Measurements from ENCODE around the gene EMB.
"Not testable (repeated sequence)": the region's sequence is repeated elsewhere in the genome, so short reads cannot be mapped to it uniquely, and the experiment has no call there.

Gene EMB, protein sequence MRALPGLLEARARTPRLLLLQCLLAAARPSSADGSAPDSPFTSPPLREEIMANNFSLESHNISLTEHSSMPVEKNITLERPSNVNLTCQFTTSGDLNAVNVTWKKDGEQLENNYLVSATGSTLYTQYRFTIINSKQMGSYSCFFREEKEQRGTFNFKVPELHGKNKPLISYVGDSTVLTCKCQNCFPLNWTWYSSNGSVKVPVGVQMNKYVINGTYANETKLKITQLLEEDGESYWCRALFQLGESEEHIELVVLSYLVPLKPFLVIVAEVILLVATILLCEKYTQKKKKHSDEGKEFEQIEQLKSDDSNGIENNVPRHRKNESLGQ

DNA sequence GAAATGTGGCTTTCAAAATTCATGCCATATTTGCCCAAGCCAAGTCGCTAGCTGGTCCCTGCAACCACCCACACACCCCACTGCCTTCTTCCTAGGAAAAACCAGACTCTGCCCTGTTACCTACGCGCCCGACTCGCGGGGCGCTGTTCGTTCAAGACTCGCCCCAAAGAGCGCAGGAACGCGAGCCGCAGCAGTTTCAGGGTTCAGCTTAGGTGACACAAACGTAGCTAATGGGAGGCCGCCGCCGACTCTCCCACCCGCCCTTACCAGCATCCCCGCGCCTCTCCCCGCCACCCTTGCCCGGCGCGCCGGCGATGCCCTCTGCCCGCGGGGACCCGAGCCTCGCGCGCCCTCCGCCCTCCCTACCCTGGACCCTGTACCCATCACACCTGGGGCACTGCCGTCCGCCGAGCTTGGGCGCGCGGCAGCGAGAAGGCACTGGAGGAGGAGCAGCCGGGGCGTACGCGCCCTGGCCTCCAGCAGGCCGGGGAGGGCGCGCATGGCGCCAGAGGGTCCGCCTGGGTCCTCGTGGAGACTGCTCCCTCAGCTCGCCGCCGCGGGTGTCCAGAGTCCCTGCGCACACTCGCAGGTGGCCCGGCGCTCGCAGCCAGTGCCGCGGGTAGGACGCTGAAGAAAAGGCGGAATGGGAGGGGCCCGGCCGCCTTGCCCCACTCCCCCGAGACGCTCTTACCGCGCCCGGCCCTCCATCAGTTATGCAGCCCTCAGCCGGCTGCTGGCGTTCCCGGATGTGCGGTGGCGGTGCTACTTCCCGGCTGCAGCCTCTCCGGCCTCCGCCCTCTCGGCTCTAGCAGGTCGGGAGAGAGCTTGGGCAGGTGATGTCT is at the start of gene EMB:
Gene EMB (minus strand): TSS at position 638 of the 842 bp plus-strand sequence. CDS start 137 bp downstream, at position 501.
- no peak for DNase-seq

DNA sequence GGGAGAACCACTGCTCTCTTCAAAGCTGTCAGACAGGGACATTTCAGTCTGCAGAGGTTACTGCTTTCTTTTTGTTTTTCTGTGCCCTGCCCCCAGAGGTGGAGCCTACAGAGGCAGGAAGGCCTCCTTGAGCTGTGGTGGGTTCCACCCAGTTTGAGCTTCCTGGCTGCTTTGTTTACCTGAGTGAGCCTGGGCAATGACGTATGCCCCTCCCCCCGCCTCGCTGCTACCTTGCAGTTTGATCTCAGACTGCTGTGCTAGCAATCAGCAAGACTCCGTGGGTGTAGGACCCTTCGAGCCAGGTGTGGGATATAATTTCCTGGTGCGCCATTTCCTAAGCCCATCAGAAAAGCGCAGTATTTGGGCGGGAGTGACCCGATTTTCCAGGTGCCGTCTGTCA is 48.4 kb upstream of the EMB start:
- not testable (repeated sequence) for DNase-seq

DNA sequence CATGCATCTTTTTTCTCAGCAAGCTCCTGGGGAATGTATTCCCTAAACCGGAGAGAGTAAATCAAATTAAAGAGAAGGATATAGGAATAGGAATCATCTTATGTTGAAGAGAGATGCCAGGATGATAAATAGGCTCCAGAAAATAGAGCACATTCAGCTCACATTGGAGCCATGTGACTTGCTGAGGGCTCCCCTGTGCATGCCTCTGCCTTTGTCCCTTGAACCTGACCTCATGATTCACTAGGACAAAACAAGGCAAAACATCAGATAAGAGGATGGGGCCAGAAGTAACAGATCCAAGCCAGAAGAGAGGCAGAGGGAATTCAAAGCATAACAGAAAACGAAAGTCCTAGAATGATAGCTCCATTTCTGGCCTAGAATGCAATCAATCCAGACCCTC is 37.7 kb upstream of the EMB start:
- DNase-seq, result not testable (repeated sequence)

DNA sequence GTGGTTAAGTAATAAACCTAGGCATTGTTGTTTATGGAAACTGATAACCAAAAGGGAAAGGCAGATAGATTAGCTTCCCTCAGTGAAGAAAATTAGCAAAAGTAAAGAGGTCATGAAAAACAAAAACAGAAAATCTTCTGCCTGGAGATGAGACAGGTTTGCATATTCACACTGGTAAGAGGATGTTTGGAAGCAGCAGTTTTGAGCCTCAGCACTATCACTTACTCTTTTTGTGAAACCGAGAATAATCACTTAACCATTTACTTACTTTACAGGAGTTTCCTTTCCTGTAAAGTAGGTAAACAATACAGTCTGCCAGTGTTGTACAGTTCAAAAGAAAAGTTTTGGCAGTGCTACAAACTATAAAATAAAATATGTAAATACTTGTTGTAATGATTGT is 35.5 kb upstream of the EMB start:
- DNase-seq, result no peak

DNA sequence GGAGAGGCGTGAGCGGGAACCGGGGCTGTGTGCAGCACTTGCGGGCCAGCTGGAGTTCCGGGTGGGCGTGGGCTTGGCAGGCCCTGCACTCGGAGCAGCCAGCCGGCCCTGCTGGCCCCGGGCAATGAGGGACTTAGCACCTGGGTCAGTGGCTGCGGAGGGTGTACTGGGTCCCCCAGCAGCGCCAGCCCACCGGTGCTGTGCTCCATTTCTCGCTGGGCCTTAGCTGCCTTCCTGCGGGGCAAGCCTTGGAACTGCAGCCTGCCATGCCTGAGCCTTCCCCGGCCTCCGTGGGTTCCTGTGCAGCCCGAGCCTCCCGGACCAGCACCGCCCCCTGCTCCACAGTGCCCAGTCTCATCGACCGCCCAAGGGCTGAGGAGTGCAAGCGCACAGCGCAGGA is 23.9 kb upstream of the EMB start:
- not testable (repeated sequence) for DNase-seq

DNA sequence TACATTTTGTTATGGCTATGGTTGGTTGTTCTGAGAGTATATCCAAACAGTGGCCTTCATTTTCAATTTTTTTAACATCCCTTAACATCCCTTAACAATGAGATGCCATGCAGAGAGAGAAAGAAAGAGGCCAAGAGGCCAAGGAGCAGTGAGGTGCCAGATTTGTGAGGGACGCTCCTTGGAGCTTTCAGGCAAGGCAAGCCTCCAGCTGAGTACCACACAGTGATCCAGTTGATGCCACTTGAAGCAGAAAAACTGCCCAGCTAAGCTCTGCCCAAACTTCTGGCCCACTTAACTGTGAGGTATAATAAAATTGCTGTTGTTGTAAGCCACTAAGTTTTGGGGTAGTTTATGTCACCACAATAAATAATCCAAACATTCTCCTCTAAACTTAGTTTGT is 22.6 kb upstream of the EMB start:
- DNase-seq, result no peak

DNA sequence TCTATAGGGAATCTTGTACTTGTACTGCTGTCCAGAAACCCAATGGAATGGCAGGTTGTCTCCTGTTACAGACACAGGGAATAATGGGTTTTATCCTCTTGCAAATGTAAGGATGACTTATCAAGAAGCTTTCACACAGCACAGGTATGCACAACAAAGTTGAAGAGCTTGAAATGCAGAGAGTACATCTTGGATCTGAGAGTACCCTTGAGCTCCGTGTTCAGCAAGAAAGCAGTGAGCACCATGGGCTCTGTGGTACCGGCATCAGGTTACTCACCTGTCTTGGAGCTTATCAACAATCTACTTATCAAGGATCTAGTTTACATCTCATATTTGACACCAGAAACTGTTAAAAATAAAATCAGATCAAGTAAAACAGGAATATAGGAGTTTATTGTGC is 22.0 kb upstream of the EMB start:
- DNase-seq, result no peak

DNA sequence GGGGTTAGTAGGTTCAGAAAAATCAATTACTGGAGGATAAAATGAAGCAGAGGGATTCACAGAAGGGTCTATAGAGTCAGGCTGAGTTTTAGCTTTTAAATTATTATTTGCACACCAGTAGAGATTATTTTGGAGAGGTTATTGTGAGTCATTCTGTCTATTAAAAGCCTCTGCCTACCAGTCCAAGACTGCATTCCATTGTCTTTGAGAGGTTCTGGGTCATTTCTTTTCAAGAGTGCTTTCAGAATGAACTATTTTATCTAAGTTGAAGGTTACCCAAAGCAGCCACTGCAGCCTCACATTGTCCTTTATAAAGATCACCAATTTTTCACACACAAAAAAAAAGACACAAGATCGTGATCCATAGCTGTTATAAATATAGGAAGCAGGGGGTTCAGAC is 21.5 kb upstream of the EMB start:
- DNase-seq, result not testable (repeated sequence)

DNA sequence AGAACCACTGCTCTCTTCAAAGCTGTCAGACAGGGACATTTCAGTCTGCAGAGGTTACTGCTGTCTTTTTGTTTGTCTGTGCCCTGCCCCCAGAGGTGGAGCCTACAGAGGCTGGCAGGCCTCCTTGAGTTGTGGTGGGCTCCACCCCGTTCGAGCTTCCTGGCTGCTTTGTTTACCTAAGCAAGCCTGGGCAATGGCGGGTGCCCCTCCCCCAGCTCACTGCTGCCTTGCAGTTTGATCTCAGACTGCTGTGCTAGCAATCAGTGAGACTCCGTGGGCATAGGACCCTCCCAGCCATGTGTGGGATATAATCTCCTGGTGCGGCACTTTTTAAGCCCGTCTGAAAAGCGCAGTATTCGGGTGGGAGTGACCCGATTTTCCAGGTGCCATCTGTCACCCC is 17.3 kb upstream of the EMB start:
- not testable (repeated sequence) for DNase-seq

DNA sequence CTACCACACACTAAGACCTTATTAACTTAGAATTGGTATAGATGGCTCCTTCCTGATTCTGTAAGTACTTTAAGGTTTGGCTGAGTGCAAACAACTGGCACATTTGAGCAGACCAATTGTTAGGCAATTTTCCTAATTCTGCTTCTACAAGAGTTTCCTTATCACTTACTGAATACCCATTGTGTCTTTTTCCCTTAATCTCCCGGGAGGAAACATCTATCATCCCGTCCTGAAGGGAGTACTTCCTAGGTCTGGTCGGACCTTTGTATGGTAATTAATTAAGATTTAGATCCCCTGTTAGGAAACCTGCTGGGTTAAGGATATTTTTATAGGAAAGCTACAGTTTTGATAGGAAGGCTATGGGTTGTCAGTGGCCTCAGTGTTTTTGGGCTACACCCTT is 8.2 kb upstream of the EMB start:
- DNase-seq, result not testable (repeated sequence)

DNA sequence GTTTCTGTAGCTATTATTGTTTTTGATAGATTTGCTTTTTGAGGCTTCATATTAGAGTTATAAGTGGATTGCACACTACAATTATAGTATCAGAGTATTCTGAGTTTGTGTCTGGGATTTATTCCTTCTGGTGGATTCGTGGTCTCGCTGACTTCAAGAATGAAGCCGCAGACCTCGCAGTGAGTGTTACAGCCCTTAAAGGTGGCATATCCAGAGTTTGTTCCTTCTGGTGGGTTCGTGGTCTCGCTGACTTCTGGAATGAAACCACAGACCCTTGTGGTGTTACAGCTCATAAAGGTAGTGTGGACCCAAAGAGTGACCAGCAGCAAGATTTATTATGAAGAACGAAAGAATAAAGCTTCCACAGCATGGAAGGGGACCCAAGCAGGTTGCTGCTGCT is 6.9 kb upstream of the EMB start:
- no peak for DNase-seq

DNA sequence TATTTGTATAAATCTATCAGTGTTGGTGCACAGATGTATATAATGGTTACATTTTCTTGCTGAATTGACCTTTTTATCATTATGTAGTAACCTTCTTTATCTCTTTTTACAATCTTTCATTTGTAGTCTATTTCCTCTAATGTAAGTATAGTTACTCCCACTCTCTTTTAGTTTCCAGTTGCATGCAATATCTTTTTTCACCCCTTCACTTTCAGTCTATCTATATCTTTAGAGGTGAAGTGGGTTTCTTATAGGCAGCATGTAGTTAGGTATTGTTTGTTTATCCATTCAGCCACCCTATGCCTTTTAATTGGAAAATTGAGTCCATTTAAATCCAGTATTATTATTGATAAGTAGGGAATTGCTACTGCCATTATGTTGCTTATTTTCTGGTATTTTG is 6.1 kb upstream of the EMB start:
- DNase-seq, result no peak

DNA sequence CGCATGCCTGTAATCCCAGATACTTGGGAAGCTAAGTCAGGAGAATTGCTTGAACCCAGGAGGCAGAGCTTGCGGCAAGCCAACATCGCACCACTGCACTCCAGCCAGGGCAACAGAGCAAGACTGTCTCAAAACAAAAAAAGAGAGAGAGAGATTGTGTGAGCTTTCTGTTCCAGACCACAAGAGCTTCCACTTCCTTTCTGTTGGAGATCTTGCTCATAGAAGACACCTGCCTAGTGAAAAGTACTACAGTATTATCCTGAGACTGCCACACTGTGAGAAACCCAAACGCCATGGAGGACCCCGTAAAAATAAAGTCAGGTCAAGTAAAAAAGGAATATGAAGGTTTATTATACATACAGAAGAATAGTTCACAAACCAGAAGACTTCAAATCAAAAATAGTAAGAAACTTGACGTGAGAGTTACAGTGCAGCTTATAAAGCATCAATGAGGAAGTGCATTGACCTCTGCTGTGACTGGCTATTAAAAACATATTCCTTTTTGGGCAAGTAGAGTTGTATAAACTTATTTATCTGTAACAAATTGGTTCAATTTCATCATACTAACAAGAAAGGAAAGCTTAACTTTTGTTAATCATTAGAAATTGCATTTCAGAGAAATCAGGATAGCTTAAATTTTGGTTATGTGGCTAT is 4.3 kb upstream of the EMB start:
- no peak for DNase-seq

DNA sequence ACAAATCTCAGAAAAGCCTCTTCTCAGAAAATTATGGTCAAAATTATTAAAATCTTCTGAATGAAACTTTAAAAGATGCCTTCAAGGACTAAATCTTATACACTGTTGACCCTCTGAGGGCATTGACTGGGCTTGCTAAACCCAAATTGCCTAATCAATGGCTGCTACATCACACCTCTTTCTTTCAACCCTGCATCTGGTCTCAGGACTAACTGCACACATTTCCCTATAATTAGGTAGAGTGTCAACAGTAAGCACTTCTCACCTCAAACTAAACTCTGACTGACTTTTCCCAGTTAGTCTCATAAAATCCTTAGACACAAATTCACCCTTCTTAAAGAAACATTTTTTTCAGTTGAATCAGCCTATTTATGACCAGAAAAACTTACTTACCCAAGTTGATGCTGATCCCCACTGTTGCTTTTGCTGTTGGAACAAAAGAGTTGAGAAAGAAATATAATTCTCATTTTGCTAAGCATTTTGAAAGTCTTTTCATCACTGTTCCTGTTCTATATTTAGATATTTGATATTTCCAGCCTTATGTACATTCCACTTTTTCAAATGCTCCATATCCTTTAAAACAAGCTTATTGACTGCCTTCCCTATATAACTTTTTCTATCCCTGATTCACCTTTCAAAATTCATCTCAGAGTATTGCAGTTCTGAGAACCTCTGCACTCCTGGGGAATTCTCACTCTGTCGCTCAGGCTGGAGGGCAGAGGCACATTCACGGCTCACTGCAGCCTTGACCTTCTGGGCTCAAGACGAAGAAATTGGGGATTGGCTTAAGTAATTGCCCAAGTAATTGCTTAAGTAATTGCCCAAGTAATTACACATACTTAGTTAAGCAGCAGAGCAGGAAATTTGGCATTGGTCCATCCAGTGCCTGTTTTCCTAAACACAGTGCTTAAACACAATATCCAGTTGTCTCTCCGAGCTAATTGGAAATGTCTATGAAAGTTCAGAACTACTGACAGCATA is 1.8 kb upstream of the EMB start:
- DNase-seq, result not testable (repeated sequence)

DNA sequence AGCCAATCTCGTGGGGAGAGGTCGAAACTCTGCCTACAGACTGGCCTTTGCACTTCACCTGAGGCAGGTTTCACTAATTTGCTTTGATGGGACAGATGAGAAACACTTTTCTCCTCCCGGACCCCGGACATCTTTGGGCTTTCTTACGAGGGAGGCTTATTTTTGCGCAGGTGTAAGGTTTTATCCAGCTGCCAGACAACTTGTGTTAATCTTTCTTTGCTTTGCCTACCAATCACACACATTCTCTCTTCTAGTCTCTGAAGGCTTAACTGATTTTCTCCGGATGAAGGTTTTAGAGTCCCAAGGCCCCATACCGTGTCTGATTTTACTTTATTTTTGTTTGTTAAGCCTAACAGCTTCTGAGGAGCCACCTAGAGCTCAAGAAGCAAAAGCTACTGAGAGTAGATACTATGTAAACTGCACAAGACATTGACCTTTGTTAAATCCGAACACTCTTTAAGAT is 436 bp upstream of the EMB start:
- DNase-seq, result no peak

DNA sequence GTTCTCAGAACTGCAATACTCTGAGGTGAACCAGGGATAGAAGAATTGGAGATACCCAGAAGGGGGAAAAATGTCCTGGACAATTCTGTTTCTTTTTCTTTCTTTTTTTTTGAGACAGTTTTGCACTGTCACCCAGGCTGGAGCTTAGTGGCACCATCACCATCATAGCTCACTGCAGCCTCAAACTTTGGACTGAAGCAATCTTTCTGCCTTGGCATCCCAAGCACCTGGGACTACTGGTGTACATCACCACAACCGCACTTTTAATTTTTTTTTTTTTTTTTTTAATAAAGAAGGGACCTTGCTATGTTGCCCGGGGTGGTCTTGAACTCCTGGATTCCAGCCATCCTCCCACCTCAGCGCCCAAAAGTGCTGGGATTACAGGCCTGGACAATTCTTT is 1.9 kb downstream of the EMB start:
- no peak for DNase-seq

DNA sequence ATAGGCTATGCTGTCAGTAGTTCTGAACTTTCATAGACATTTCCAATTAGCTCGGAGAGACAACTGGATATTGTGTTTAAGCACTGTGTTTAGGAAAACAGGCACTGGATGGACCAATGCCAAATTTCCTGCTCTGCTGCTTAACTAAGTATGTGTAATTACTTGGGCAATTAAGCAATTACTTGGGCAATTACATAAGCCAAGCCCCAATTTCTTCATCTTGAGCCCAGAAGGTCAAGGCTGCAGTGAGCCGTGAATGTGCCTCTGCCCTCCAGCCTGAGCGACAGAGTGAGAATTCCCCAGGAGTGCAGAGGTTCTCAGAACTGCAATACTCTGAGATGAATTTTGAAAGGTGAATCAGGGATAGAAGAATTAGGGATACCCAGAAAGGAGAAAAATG is 3.0 kb downstream of the EMB start:
- DNase-seq, result not testable (repeated sequence)

DNA sequence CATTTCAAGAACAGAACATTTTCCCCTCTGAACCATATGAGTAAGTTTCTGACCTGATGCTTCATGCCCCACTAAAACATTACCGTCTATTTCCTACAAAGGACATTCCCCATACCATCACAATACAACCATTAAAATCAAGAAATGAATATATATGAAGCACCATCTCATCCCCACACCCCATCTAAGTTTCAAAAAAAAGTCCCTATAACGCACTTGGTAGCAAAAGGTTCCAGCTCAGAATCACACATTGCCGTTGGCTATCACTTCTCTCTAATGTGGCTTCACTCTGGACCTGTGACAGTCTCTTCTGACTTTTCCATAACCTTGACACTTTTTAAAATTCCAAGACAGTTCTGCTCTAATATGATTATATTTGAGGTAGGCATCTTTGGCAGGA is 5.9 kb downstream of the EMB start:
- no peak for DNase-seq

DNA sequence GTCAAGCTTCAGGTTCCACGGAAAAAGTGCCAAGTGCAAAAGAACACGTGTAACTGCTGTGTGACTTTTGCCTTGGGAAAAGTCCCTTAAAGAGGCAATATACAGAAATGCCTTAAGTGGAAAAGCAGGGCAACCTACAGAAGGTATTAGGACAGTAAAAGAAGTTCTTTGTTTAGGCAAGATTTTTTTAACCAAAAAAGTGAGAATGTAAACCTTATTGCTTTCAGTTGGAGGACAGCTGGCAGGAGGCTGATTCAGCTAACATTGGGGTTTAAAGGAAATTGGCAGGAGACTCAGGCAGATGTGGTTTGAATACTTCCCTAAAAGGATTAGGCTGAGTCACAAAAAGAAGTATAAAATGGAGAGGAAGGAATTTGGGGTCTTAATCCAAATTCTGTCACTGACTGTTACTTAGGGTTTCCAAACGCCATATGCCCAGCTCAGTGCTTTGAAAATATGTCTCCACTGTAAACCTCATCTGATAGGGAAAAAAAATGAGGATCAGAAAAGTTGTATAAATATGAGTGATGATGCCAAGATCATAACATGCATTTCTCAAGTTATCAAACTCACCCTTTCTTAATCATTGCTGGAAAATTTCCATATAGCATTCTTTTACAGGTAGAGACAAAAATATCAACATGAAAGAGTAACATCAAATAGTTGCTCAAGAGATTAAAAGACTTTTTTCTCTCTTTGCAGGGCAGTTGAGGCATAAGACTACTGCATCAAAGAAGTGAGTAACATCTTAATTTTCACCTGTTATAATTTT is 9.8 kb downstream of the EMB start:
- not testable (repeated sequence) for DNase-seq

DNA sequence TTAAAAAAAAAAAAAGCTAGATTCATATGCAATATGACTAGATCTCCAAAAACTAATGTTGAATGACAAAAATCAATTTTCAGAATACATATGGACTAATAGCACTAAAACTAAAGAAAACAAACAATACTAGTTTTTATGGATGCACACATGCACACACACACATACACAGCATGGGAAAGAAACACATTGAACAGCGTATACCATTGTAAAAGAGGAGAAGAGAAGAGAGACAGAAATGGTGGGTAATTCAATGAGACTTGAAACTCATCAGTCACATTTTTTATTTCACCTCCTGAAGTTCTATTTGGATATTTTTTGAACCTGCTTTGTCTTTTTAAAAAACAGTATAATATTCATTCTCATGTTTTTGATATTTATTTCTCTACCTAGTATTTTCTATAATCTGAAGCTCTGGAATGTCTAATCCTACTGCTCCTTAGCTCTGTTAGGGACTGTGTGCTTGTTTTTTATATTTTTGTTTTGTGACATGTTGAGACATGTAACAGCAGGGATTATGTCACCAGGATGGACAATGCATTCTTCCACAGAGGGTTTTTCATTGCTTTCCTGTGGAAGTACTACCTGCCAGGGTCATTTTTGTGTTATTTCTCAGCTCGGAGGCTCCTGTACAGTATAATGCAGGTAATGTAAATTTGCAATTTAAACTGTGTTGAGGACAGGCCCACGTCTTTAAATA is 17.8 kb downstream of the EMB start:
- DNase-seq, result not testable (repeated sequence)

All from NCI-H1694 treated with DMSO at 0.1 percent for 48 hours (cell line).